Lung (tissue), 12 donors: ENCODE measurements around the gene TTLL7. TPM values are rescaled to one million over a fixed set of nuclear protein-coding genes. Genes with fewer than 3 reads are reported as not detected.
A peak's percentile ranks its signal among the peaks of the same experiment; 100 is the strongest.

Source experiments
- ATAC-seq: fragments of 200-7000 bp; cut with Tn5 transposase; one replicate; pipeline ENCODE4 v1.9.1; 2020; ENCODE audit warnings: moderate number of reproducible peaks; ENCODE audit not compliant: insufficient read depth, low FRiP score
- DNase-seq, 3 donors: peaks; one replicate each; pipeline ENCODE4 v3.0.0-alpha.2; 2013 to 2017
- H3K27ac ChIP-seq, 2 donors: one replicate each; pipeline ENCODE4 v1.5.1; 2013; ENCODE audit warnings: mild to moderate bottlenecking in 2 of 2, moderate library complexity in 2 of 2, control low read depth in 1 of 2, inconsistent platforms in 1 of 2, low read depth in 1 of 2, low read length in 1 of 2
- H3K27me3 ChIP-seq, 3 donors: one replicate each; pipeline ENCODE4 v1.5.1; 2013; ENCODE audit warnings: low read length in 2 of 3; ENCODE audit not compliant: control insufficient read depth in 3 of 3, insufficient read depth in 3 of 3
- H3K36me3 ChIP-seq, 4 donors: one replicate each; pipeline ENCODE4 v1.5.1; 2013; ENCODE audit warnings: low read length in 4 of 4, mild to moderate bottlenecking in 1 of 4, moderate library complexity in 1 of 4; ENCODE audit not compliant: control insufficient read depth in 4 of 4, insufficient read depth in 4 of 4
- H3K4me1 ChIP-seq, 5 donors: one replicate each; pipeline ENCODE4 v1.5.1; 2013; ENCODE audit warnings: low read length in 5 of 5, mild to moderate bottlenecking in 2 of 5, moderate library complexity in 1 of 5; ENCODE audit not compliant: control insufficient read depth in 5 of 5, insufficient read depth in 5 of 5
- H3K4me3 ChIP-seq: one replicate; pipeline ENCODE4 v1.5.1; 2013; ENCODE audit warnings: mild to moderate bottlenecking, control low read depth, moderate library complexity
- H3K9ac ChIP-seq, 2 donors: one replicate each; pipeline ENCODE4 v1.5.1; 2013; ENCODE audit warnings: low read length in 2 of 2, control low read depth in 1 of 2; ENCODE audit not compliant: insufficient read depth in 1 of 2
- H3K9me3 ChIP-seq, 4 donors: one replicate each; pipeline ENCODE4 v1.5.1; 2013; ENCODE audit warnings: low read length in 3 of 4, mild to moderate bottlenecking in 1 of 4, moderate library complexity in 1 of 4; ENCODE audit not compliant: control insufficient read depth in 4 of 4, insufficient read depth in 3 of 4
- CTCF ChIP-seq: IDR thresholded peaks from 2 replicates; pipeline ENCODE4 v1.5.1; 2012; ENCODE audit warnings: mild to moderate bottlenecking; ENCODE audit errors: control extremely low read depth, extremely low read depth
- WGBS, 2 donors: extraction: QIAGEN DNeasy Blood & Tissue Kit; methylation state at CpG; one replicate each; pipeline ENCODE4 v1.1.7; 2013; 5-methylcytosine and 5-hydroxymethylcytosine counted together
- polyA plus RNA-seq, 2 donors: library from polyadenylated mRNA; stranded (reverse); fragments of 200-250 nt; gene quantifications; one replicate each; pipeline ENCODE4 v1.2.1, GENCODE V29; 2013
- total RNA-seq, 2 donors: library from RNA; depleted of rRNA in 1 of 2; stranded (reverse); fragments of >200 nt in 1 of 2; gene quantifications; one replicate each; pipeline ENCODE4 v1.2.1, GENCODE V29; 2014 to 2021
- donor health status: control.
- donor health status: control.
- donor health status: Bipolar disorder and iron deficiency.
- donor health status: healthy.
- donor health status: DM: yes; HTN: yes; CAD: no.

TTLL7 gene
- total and polyA plus RNA-seq, 4 donors = 1.4 to 13.8 (median 9.1) TPM

GRCh38 chr1:83844546-83844945 lies 154.4 kb downstream of the TTLL7 start:
- Histone ChIP-seq H3K9ac (no peak overlapping the region), H3K4me1 (no peaks in the 10 kb centered on the region), H3K9me3 (no peaks in the 10 kb centered on the region), H3K4me3 (no peak overlapping the region), H3K27me3 (no peaks in the 10 kb centered on the region), H3K36me3 (no peaks in the 10 kb centered on the region), H3K27ac (no peak overlapping the region)
- ATAC-seq = no peak
- WGBS, 2 donors = 89 to 92% methylated on average over 3 of the region's 3 CpGs
- DNase-seq = no peak
- no peak for TF ChIP-seq CTCF

GRCh38 chr1:83839566-83840173 lies 159.3 kb downstream of the TTLL7 start:
- Histone ChIP-seq H3K9me3 (no peaks in the 10 kb centered on the region), H3K9ac (no peak overlapping the region), H3K4me3 (no peak overlapping the region), H3K36me3 (no peaks in the 10 kb centered on the region), H3K4me1 (no peaks in the 10 kb centered on the region), H3K27ac (no peak overlapping the region), H3K27me3 (no peaks in the 10 kb centered on the region)
- no peak for TF ChIP-seq CTCF
- no peak for ATAC-seq
- WGBS, 2 donors = 93 to 94% methylated on average over 3 of the region's 3 CpGs
- DNase-seq = peak in 1 of 3 donors; percentile 20

GRCh38 chr1:83838573-83838972 lies 160.4 kb downstream of the TTLL7 start:
- WGBS, 2 donors = 73 to 88% methylated on average over 5 of the region's 5 CpGs
- H3K4me1 ChIP-seq = no peaks in the 10 kb centered on the region
- no peak overlapping the region for H3K4me3 ChIP-seq
- no peaks in the 10 kb centered on the region for H3K36me3 ChIP-seq
- no peak overlapping the region for H3K9ac ChIP-seq
- no peaks in the 10 kb centered on the region for H3K27me3 ChIP-seq
- H3K9me3 ChIP-seq = no peaks in the 10 kb centered on the region
- TF ChIP-seq CTCF = no peak
- ATAC-seq = no peak
- no peak overlapping the region for H3K27ac ChIP-seq
- no peak for DNase-seq

- no peaks in the 10 kb centered on the region for H3K9me3 ChIP-seq
- no peak overlapping the region for H3K9ac ChIP-seq
- no peak overlapping the region for H3K27ac ChIP-seq
- H3K4me3 ChIP-seq = no peak overlapping the region
- no peaks in the 10 kb centered on the region for H3K36me3 ChIP-seq
- no peaks in the 10 kb centered on the region for H3K27me3 ChIP-seq
- no peaks in the 10 kb centered on the region for H3K4me1 ChIP-seq
- ATAC-seq (no peak), DNase-seq (no peak)
- WGBS, 2 donors = 71 to 85% methylated on average over 2 of the region's 2 CpGs
- TF ChIP-seq CTCF = no peak
Observed at GRCh38 chr1:83836543-83836942, 162.4 kb downstream of the TTLL7 start.
